NCI-H2227 treated with DMSO at 0.1 percent for 48 hours (cell line): Measurements from ENCODE around the gene F10.
"Not testable (repeated sequence)": the region's sequence is repeated elsewhere in the genome, so short reads cannot be mapped to it uniquely, and the experiment has no call there.

Experiments
- DNase-seq: peaks from one replicate; lab custom pipeline; 2025; lab: John Stamatoyannopoulos, UW

The F10 gene

DNA sequence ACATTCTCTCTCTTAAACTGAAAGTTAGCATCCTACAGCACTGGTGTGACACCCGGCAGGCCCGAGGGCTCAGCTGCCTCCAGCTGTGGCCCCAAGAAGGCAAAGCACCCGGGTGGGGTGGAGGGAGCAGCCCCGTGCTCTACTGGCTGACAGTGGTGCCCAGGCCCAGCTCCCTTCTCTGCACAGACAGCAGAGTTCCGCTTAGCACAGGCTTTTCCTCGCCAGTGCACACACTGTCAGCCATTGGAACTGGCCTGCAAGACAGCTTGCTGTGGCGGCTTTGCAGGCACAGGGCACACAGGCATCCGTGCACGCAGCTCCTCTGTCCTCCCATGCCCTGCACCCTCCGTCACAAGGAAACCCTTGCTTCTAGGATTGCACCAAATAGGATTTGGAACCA, 20.3 kb upstream of the F10 start:
- not testable (repeated sequence) for DNase-seq

DNA sequence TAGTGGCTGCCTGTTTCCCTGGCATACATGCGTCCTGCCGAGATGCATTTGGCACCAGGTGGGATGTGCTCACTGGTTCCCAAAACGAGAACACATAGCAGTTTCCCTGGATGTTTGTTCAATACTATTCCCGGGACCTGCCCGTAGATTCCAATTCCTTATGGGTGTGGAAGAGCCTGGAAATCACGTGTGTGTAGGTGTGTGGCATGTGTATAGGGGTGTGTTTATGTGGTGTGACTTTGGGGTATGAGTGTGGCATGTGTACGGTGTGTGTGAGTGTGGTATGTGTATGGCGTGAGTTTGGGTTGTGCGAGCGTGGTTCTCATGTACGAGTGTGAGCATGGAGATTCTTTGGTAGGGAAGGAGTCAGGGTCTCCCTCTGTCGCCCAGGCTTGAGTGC, 19.9 kb upstream of the F10 start:
- no peak for DNase-seq

- no peak for DNase-seq
Measured at GRCh38 chr13:113103646-113104045, 19.0 kb upstream of the F10 start.

DNA sequence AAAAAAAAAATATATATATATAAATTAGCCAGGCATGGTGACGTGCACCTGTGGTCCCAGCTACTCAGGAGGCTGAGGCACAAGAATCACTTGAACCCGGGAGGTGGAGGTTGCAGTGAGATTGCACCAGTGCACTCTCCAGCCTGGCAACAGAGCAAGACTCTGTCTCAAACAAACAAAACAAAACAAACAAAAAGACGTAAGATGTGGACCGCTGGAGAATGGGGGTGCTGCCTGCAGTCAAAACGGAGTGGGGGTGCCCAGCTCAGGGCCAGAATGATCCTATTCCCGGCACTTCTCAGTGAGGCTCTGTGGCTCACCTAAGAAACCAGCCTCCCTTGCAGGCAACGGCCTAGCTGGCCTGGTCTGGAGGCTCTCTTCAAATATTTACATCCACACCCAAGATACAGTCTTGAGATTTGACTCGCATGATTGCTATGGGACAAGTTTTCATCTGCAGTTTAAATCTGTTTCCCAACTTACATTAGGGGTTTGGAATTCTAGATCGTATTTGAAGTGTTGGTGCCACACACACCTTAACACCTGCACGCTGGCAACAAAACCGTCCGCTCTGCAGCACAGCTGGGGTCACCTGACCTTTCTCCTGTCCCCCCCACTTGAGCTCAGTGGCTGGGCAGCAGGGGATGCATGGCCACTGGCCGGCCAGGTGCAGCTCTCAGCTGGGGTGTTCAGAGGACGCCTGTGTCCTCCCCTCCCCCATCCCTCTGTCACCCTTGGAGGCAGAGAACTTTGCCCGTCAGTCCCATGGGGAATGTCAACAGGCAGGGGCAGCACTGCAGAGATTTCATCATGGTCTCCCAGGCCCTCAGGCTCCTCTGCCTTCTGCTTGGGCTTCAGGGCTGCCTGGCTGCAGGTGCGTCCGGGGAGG, 17.3 kb upstream of the F10 start, which contains the start of gene F7:
F7 (plus strand) TSS at position 760 of the 889 bp plus-strand sequence; CDS start at position 811, 51 bp downstream.
- no peak for DNase-seq

GRCh38 chr13:113105921-113106452, 16.6 kb upstream of the F10 start:
- no peak for DNase-seq

DNA sequence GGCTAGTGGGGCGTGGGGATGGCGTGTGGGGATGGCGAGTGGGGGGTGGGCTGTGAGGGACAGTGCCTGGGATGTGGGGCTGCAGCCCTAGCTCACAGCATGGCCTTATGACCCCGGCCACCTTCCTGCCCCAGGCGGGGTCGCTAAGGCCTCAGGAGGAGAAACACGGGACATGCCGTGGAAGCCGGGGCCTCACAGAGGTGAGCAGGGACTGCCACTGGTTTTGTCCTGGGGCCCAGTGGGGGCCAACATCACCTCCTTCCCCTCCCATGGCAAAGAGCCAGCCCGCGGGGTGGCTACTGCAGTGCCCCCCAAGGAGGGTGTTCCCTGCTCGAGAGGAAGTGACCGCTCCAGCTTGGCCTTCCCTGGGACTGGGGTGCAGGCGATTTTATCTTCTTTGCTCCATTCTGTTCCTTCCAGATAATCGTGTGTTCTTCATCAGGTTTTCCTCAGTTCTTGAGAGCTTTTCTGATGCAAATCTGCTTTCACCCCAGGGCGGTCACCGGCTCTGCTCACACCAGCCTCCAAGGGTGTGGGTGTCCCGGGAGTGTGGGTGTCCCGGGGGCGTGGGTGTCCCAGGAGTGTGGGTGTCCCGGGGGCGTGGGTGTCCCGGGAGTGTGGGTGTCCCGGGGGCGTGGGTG, 15.8 kb upstream of the F10 start:
- DNase-seq = no peak

DNA sequence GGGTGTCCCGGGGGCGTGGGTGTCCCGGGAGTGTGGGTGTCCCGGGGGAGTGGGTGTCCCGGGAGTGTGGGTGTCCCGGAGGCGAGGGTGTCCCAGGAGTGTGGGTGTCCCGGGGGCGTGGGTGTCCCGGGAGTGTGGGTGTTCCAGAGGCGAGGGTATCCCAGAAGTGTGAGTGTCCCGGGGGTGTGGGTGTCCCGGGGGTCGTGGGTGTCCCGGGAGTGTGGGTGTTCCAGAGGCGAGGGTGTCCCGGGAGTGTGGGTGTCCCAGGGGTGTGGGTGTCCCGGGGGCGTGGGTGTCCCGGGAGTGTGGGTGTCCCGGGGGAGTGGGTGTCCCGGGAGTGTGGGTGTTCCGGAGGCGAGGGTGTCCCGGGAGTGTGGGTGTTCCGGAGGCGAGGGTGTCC, 14.1 kb upstream of the F10 start:
- DNase-seq = not testable (repeated sequence)

GRCh38 chr13:113109151-113110047, 13.2 kb upstream of the F10 start:
- DNase-seq = no peak

DNA sequence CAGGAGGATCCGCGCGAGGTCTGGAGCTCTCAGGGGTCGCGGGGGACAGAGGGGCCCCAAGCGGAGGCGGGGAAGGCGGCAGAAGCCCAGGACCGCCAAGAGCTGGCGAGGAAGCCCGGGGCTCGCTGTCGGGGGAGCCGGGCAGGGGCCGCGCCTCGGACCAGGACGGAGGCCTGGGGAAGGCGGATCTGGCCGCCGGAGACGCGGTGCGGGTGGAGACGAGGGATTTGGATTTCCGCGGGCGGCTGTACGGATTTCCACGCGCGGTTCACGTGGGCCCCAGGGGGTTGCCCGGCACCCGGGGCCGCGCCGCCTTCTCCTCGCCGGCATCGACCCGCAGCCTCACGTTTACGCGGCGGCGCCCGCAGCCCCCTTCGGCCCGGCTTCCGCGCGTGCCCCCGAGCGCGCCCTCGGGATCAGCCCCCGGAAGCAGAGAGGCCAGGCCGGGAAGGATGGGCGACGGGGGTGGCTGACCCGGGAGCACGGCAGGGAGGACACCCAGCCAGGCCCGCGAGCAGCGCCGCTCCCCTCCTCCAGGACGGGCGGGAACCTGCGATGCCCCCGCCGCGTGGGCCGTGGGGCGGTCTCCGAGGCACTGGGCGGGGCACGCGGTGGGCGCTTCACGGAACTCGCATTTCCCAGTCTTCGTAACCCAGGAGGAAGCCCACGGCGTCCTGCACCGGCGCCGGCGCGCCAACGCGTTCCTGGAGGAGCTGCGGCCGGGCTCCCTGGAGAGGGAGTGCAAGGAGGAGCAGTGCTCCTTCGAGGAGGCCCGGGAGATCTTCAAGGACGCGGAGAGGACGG, 12.3 kb upstream of the F10 start:
- no peak for DNase-seq

DNA sequence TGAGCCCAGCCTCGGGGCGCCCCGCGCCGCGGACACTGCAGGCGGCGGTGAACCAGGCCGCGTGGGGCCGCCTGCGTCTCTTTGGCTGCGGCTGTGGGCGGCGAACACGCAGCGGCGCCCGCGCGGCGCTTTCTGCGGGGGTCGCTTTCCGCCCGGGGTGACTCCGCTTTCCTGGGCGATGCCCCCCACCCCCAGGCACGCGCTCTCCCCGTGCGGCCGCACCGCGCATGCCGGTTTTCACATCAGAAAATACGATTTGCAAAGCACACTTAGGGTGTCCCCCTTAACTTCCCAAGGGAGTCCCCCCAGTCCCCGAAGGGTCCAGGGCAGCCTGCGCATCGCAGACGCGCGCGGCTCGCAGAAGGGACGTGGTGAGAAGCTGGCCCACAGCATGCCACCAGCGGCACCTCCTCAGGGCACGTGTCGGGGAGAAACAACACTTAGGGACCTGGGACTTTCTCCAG, 11.7 kb upstream of the F10 start:
- DNase-seq = no peak

GRCh38 chr13:113111821-113112220, 10.8 kb upstream of the F10 start:
- not testable (repeated sequence) for DNase-seq

DNA sequence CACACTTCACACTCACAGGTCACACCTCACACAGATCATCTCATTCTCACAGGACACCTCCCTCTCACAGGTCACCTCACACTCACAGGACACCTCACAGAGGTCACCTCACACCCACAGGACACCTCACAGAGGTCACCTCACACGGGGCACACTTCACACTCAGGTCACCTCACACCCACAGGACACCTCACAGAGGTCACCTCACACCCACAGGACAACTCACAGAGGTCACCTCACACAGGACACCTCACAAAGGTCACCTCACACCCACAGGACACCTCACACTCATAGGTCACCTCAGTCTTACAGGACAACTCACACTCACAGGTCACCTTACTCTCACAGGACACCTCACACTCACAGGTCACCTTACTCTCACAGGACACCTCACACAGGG, 10.1 kb upstream of the F10 start:
- DNase-seq = not testable (repeated sequence)

- no peak for DNase-seq
Measured at GRCh38 chr13:113112893-113113845, 9.4 kb upstream of the F10 start.

- no peak for DNase-seq
Measured at GRCh38 chr13:113113846-113114271, 8.7 kb upstream of the F10 start.

GRCh38 chr13:113114511-113115362, 7.9 kb upstream of the F10 start:
- no peak for DNase-seq

GRCh38 chr13:113115363-113116205, 7.0 kb upstream of the F10 start:
- DNase-seq = no peak

DNA sequence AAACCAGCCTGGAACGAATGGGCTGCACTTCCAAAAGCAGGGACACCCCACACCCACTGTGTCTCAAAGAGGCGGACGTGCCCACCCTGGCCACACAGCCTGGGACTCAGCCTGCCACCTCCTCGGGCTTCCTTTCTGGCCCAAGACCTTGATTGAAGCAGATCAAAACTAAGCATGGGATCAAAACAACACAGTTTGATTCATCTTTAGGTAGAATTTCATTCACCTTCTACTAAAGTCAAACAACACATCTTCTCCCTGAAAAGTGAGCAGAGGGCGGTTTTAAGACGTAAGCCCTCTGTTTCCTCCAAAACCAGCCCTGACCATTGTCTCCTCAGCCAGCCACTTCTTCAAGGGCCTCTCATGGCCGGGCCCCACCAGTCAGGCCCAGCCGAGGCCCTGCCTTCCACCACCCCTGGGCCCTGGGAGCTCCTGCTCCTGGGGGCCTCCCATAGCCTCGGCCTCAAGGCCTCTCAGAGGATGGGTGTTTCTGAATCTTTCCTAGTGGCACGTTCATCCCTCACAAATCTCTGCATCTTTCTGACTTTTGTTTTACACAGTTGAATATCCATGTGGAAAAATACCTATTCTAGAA, 6.3 kb upstream of the F10 start:
- DNase-seq = no peak

- DNase-seq = no peak
Measured at GRCh38 chr13:113116871-113117271, 5.7 kb upstream of the F10 start.
